OCI-LY3 (cell line): ENCODE data around the gene OTUD7B.
"Not testable (repeated sequence)": the region's sequence is repeated elsewhere in the genome, so short reads cannot be mapped to it uniquely, and the experiment has no call there.

Source experiments
- EZH2phosphoT487 ChIP-seq: fragments of 200-600 bp; shearing (Covaris generic); IDR thresholded peaks from 2 replicates; pipeline ENCODE4 v1.6.1; 2018; ENCODE audit warnings: antibody characterized with exemption, mixed run types, low read depth
- TF ChIP-seq, protein P1 (sequence below): fragments of 200-600, 300-600 bp; sonication (generic); IDR thresholded peaks from 2 replicates; pipeline ENCODE4 v1.5.1; 2014; ENCODE audit warnings: antibody characterized with exemption, low read length, low read depth

DNA sequence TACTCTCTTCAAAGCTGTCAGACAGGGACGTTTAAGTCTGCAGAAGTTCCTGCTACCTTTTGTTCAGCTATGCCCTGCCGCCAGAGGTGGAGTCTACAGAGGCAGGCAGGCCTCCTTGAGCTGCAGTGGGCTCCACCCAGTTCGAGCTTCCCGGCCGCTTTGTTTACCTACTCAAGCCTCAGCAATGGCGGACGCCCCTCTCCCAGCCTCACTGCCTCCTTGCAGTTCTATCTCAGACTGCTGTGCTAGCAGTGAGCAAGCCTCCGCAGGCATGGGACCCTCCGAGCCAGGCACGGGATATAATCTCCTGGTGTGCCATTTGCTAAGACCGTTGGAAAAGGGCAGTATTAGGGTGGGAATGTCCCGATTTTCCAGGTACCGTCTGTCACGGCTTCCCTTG is 53.0 kb downstream of the OTUD7B start:
- TF ChIP-seq, protein P1, sequence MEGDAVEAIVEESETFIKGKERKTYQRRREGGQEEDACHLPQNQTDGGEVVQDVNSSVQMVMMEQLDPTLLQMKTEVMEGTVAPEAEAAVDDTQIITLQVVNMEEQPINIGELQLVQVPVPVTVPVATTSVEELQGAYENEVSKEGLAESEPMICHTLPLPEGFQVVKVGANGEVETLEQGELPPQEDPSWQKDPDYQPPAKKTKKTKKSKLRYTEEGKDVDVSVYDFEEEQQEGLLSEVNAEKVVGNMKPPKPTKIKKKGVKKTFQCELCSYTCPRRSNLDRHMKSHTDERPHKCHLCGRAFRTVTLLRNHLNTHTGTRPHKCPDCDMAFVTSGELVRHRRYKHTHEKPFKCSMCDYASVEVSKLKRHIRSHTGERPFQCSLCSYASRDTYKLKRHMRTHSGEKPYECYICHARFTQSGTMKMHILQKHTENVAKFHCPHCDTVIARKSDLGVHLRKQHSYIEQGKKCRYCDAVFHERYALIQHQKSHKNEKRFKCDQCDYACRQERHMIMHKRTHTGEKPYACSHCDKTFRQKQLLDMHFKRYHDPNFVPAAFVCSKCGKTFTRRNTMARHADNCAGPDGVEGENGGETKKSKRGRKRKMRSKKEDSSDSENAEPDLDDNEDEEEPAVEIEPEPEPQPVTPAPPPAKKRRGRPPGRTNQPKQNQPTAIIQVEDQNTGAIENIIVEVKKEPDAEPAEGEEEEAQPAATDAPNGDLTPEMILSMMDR, result not testable (repeated sequence)
- not testable (repeated sequence) for TF ChIP-seq EZH2phosphoT487
